HEK293 (cell line): Measurements from ENCODE around the gene FAM83D.

ENCODE experiments used
- CTCF ChIA-PET: fragments of 350-600 bp; formaldehyde crosslinking; extraction: SDS; loops from one replicate; lab custom pipeline; 2021; ENCODE audit warnings: antibody characterized with exemption; lab: Yijun Ruan, JAX
- POLR2A ChIA-PET: fragments of 300-600 bp; formaldehyde crosslinking; extraction: SDS; loops from one replicate; lab custom pipeline; 2020; ENCODE audit warnings: antibody characterized with exemption, inconsistent platforms; lab: Yijun Ruan, JAX
- H3K27ac ChIP-seq: fragments of 200-500 bp; sonication (Bioruptor generic); 2 replicates; pipeline ENCODE4 v1.5.1; 2014; ENCODE audit warnings: low read depth, low read length, control low read depth, inconsistent platforms; ENCODE audit errors: extremely low read depth
- H3K36me3 ChIP-seq, 2 experiments: fragments of 200-500 bp in 1 of 2; sonication (Bioruptor generic) in 1 of 2; 1 replicate in 1 of 2; 2 replicates in 1 of 2; pipeline ENCODE4 v1.5.1; 2014 to 2017; ENCODE audit warnings: inconsistent platforms in 2 of 2, low read length in 2 of 2; ENCODE audit not compliant: control insufficient read depth in 2 of 2, insufficient read depth in 1 of 2
- H3K4me1 ChIP-seq: fragments of 200-500 bp; sonication (Bioruptor generic); 2 replicates; pipeline ENCODE4 v1.5.1; 2014; ENCODE audit warnings: mild to moderate bottlenecking, low read length, inconsistent platforms; ENCODE audit not compliant: control insufficient read depth, insufficient read depth
- H3K4me3 ChIP-seq: 2 replicates; pipeline ENCODE4 v1.5.1; 2011; ENCODE audit warnings: low read depth, mild to moderate bottlenecking, control low read depth, low read length, moderate library complexity
- H3K9me3 ChIP-seq: fragments of 200-500 bp; sonication (Bioruptor generic); 2 replicates; pipeline ENCODE4 v1.5.1; 2014; ENCODE audit warnings: low read depth, low read length, inconsistent platforms; ENCODE audit not compliant: control insufficient read depth, insufficient read depth
- ELK4 ChIP-seq: IDR thresholded peaks from 2 replicates; pipeline ENCODE4 v1.6.1; 2011; ENCODE audit warnings: mild to moderate bottlenecking, low read depth, low read length, borderline replicate concordance
- HOXC10 ChIP-seq: sonication (generic); formaldehyde crosslinking; IDR thresholded peaks from 2 replicates; pipeline ENCODE4 v1.8.1; 2023; ENCODE audit warnings: mild to moderate bottlenecking, missing genetic modification reagents
- KLF10 ChIP-seq: fragments of 450-650 bp; IDR thresholded peaks from 2 replicates; pipeline ENCODE4 v1.5.1; 2018; ENCODE audit warnings: missing biosample characterization, mild to moderate bottlenecking, missing genetic modification characterization
- KLF8 ChIP-seq: fragments of 450-650 bp; formaldehyde crosslinking; IDR thresholded peaks from 2 replicates; pipeline ENCODE4 v1.5.1; 2016; ENCODE audit warnings: missing biosample characterization, missing genetic modification characterization
- SETDB1 ChIP-seq: IDR thresholded peaks from one replicate; pipeline ENCODE4 v1.6.1; 2017; ENCODE audit warnings: mild to moderate bottlenecking, low read length, moderate library complexity, mixed read lengths; ENCODE audit not compliant: insufficient read length
- TCF7L2 ChIP-seq: IDR thresholded peaks from 2 replicates; pipeline ENCODE4 v1.6.1; 2011; ENCODE audit warnings: low read depth, mild to moderate bottlenecking, inconsistent platforms, low read length, moderate library complexity, borderline replicate concordance
- TRIM28 ChIP-seq: IDR thresholded peaks from 2 replicates; pipeline ENCODE4 v1.6.1; 2011; ENCODE audit warnings: low read length, control low read depth, borderline replicate concordance
- ZBTB21 ChIP-seq: fragments of 450-650 bp; formaldehyde crosslinking; IDR thresholded peaks from 2 replicates; pipeline ENCODE4 v1.5.1; 2017; ENCODE audit warnings: missing biosample characterization, missing genetic modification characterization
- ZFHX2 ChIP-seq: fragments of 450-650 bp; formaldehyde crosslinking; conservative IDR thresholded peaks from 2 replicates; pipeline ENCODE4 v1.5.1; 2016; ENCODE audit warnings: missing biosample characterization, missing genetic modification characterization
- ZFP41 ChIP-seq: fragments of 450-650 bp; formaldehyde crosslinking; IDR thresholded peaks from 2 replicates; pipeline ENCODE4 v1.5.1; 2016; ENCODE audit warnings: missing biosample characterization, missing genetic modification characterization, borderline replicate concordance
- ZFP69B ChIP-seq: fragments of 450-650 bp; formaldehyde crosslinking; IDR thresholded peaks from 2 replicates; pipeline ENCODE4 v1.5.1; 2016; ENCODE audit warnings: missing biosample characterization, missing genetic modification characterization
- ZNF138 ChIP-seq: fragments of 450-650 bp; formaldehyde crosslinking; IDR thresholded peaks from 2 replicates; pipeline ENCODE4 v1.5.1; 2016; ENCODE audit warnings: missing biosample characterization, missing genetic modification characterization, borderline replicate concordance
- ZNF169 ChIP-seq: fragments of 450-650 bp; formaldehyde crosslinking; IDR thresholded peaks from 2 replicates; pipeline ENCODE4 v1.5.1; 2016; ENCODE audit warnings: missing biosample characterization, missing genetic modification characterization
- ZNF221 ChIP-seq: fragments of 450-650 bp; formaldehyde crosslinking; IDR thresholded peaks from 2 replicates; pipeline ENCODE4 v1.5.1; 2017; ENCODE audit warnings: missing biosample characterization, missing genetic modification characterization, borderline replicate concordance
- ZNF223 ChIP-seq: fragments of 450-650 bp; formaldehyde crosslinking; IDR thresholded peaks from 2 replicates; pipeline ENCODE4 v1.5.1; 2016; ENCODE audit warnings: missing biosample characterization, missing genetic modification characterization
- ZNF239 ChIP-seq: fragments of 450-650 bp; formaldehyde crosslinking; IDR thresholded peaks from 2 replicates; pipeline ENCODE4 v1.5.1; 2016; ENCODE audit warnings: missing biosample characterization, missing genetic modification characterization
- ZNF26 ChIP-seq: fragments of 450-650 bp; formaldehyde crosslinking; IDR thresholded peaks from 2 replicates; pipeline ENCODE4 v1.5.1; 2016; ENCODE audit warnings: missing biosample characterization, missing genetic modification characterization
- ZNF292 ChIP-seq: fragments of 450-650 bp; formaldehyde crosslinking; IDR thresholded peaks from 2 replicates; pipeline ENCODE4 v1.5.1; 2016; ENCODE audit warnings: low read depth, missing biosample characterization, missing genetic modification characterization, borderline replicate concordance
- ZNF324 ChIP-seq: fragments of 450-650 bp; formaldehyde crosslinking; IDR thresholded peaks from 2 replicates; pipeline ENCODE4 v1.5.1; 2016; ENCODE audit warnings: missing biosample characterization, missing genetic modification characterization
- ZNF37A ChIP-seq: fragments of 450-650 bp; IDR thresholded peaks from 2 replicates; pipeline ENCODE4 v1.5.1; 2018; ENCODE audit warnings: missing biosample characterization, missing genetic modification characterization
- ZNF426 ChIP-seq: fragments of 450-650 bp; formaldehyde crosslinking; IDR thresholded peaks from 2 replicates; pipeline ENCODE4 v1.5.1; 2017; ENCODE audit warnings: missing biosample characterization, missing genetic modification characterization, mild to moderate bottlenecking, inconsistent platforms, moderate library complexity
- ZNF433 ChIP-seq: fragments of 450-650 bp; formaldehyde crosslinking; IDR thresholded peaks from 2 replicates; pipeline ENCODE4 v1.5.1; 2016; ENCODE audit warnings: missing biosample characterization, missing genetic modification characterization, low read depth
- ZNF530 ChIP-seq: fragments of 450-650 bp; formaldehyde crosslinking; IDR thresholded peaks from 2 replicates; pipeline ENCODE4 v1.5.1; 2016; ENCODE audit warnings: low read depth, missing biosample characterization, missing genetic modification characterization
- ZNF658 ChIP-seq: fragments of 450-650 bp; formaldehyde crosslinking; IDR thresholded peaks from 2 replicates; pipeline ENCODE4; 2016; ENCODE audit warnings: missing biosample characterization, missing genetic modification characterization
- ZNF701 ChIP-seq: fragments of 450-650 bp; formaldehyde crosslinking; IDR thresholded peaks from 2 replicates; pipeline ENCODE4 v1.5.1; 2016; ENCODE audit warnings: missing biosample characterization, missing genetic modification characterization
- TF ChIP-seq, protein P1 (sequence below): fragments of 450-650 bp; formaldehyde crosslinking; IDR thresholded peaks from 2 replicates; pipeline ENCODE4 v1.5.1; 2016; ENCODE audit warnings: missing biosample characterization, missing genetic modification characterization
- TF ChIP-seq, protein P2 (sequence below): fragments of 450-650 bp; formaldehyde crosslinking; IDR thresholded peaks from 2 replicates; pipeline ENCODE4 v1.5.1; 2016; ENCODE audit warnings: missing biosample characterization, missing genetic modification characterization
- TF ChIP-seq, protein P3 (sequence below): fragments of 450-650 bp; formaldehyde crosslinking; IDR thresholded peaks from 2 replicates; pipeline ENCODE4 v1.5.1; 2016; ENCODE audit warnings: missing biosample characterization, missing genetic modification characterization
- TF ChIP-seq, protein P4 (sequence below): fragments of 450-650 bp; formaldehyde crosslinking; IDR thresholded peaks from 2 replicates; pipeline ENCODE4 v1.5.1; 2016; ENCODE audit warnings: missing biosample characterization, missing genetic modification characterization, low read depth

The FAM83D gene

GRCh38 chr20:38926142-38926933 lies at the start of gene FAM83D (continued):
- no peak for TF ChIP-seq ZFP41 (tag by site-specific recombination)
- no peak for TF ChIP-seq ZNF530 (tag by site-specific recombination)
- no peak for TF ChIP-seq ZNF223 (tag by site-specific recombination)
- TF ChIP-seq SETDB1, result peak; percentile 63
- TF ChIP-seq ZNF658 (tag by site-specific recombination), result no peak
- no peak for TF ChIP-seq TCF7L2
- no peak for TF ChIP-seq TRIM28
- no peak for TF ChIP-seq ELK4
- TF ChIP-seq ZNF426 (tag by site-specific recombination), result no peak
- TF ChIP-seq, protein P1, sequence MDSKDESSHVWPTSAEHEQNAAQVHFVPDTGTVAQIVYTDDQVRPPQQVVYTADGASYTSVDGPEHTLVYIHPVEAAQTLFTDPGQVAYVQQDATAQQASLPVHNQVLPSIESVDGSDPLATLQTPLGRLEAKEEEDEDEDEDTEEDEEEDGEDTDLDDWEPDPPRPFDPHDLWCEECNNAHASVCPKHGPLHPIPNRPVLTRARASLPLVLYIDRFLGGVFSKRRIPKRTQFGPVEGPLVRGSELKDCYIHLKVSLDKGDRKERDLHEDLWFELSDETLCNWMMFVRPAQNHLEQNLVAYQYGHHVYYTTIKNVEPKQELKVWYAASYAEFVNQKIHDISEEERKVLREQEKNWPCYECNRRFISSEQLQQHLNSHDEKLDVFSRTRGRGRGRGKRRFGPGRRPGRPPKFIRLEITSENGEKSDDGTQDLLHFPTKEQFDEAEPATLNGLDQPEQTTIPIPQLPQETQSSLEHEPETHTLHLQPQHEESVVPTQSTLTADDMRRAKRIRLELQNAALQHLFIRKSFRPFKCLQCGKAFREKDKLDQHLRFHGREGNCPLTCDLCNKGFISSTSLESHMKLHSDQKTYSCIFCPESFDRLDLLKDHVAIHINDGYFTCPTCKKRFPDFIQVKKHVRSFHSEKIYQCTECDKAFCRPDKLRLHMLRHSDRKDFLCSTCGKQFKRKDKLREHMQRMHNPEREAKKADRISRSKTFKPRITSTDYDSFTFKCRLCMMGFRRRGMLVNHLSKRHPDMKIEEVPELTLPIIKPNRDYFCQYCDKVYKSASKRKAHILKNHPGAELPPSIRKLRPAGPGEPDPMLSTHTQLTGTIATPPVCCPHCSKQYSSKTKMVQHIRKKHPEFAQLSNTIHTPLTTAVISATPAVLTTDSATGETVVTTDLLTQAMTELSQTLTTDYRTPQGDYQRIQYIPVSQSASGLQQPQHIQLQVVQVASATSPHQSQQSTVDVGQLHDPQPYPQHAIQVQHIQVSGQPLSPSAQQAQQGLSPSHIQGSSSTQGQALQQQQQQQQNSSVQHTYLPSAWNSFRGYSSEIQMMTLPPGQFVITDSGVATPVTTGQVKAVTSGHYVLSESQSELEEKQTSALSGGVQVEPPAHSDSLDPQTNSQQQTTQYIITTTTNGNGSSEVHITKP (tag by site-specific recombination), result no peak
- TF ChIP-seq ZNF26 (tag by site-specific recombination), result no peak
- TF ChIP-seq, protein P2, sequence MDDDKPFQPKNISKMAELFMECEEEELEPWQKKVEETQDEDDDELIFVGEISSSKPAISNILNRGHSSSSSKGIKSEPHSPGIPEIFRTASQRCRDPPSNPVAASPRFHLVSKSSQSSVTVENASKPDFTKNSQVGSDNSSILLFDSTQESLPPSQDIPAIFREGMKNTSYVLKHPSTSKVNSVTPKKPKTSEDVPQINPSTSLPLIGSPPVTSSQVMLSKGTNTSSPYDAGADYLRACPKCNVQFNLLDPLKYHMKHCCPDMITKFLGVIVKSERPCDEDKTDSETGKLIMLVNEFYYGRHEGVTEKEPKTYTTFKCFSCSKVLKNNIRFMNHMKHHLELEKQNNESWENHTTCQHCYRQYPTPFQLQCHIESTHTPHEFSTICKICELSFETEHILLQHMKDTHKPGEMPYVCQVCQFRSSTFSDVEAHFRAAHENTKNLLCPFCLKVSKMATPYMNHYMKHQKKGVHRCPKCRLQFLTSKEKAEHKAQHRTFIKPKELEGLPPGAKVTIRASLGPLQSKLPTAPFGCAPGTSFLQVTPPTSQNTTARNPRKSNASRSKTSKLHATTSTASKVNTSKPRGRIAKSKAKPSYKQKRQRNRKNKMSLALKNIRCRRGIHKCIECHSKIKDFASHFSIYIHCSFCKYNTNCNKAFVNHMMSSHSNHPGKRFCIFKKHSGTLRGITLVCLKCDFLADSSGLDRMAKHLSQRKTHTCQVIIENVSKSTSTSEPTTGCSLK (tag by site-specific recombination), result no peak
- TF ChIP-seq ZNF433 (tag by site-specific recombination), result no peak
- TF ChIP-seq, protein P3, sequence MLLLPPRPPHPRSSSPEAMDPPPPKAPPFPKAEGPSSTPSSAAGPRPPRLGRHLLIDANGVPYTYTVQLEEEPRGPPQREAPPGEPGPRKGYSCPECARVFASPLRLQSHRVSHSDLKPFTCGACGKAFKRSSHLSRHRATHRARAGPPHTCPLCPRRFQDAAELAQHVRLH, result no peak
- TF ChIP-seq HOXC10, result no peak
- peak; percentile 62; the same call in 1 of the 2 replicates for TF ChIP-seq ZNF324 (tag by site-specific recombination)
- peak; percentile 99 for TF ChIP-seq KLF10 (tag by site-specific recombination)
- TF ChIP-seq ZNF169, result no peak

DNA sequence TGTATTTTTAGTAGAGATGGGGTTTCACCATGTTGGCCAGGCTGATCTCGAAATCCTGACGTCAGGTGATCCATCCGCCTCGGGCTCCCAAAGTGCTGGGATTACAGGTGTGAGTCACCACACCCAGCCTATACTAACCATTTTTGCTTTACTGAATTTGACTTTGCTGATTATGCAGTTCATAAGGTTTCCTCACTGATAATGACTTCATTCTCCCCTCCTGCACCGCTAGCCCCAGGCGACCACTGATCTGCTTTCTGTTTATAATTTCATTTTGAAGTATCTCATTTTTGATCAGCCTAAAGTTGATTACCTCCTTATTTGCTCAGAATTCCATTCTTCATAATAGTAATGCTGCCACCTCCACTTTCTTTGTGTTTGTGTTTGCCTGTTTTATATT lies 48.7 kb upstream of the FAM83D start:
- POLR2A ChIA-PET, result no interaction called here
- CTCF ChIA-PET, result no interaction called here
- Histone ChIP-seq H3K4me1 (no peaks in the 10 kb centered on the region), H3K36me3 (no peaks in the 10 kb centered on the region), H3K27ac (no peak overlapping the region), H3K9me3 (no peaks in the 10 kb centered on the region), H3K4me3 (no peak overlapping the region)
- TF ChIP-seq ZBTB21 (no peak), ZNF239 (tag by site-specific recombination) (no peak), ZNF292 (tag by site-specific recombination) (no peak), ZNF701 (tag by site-specific recombination) (no peak), KLF8 (no peak), ZNF138 (tag by site-specific recombination) (no peak), ZNF37A (tag by site-specific recombination) (no peak), ZFHX2 (tag by site-specific recombination) (no peak), ZFP69B (tag by site-specific recombination) (no peak), ZNF221 (no peak)
- TF ChIP-seq, protein P4, sequence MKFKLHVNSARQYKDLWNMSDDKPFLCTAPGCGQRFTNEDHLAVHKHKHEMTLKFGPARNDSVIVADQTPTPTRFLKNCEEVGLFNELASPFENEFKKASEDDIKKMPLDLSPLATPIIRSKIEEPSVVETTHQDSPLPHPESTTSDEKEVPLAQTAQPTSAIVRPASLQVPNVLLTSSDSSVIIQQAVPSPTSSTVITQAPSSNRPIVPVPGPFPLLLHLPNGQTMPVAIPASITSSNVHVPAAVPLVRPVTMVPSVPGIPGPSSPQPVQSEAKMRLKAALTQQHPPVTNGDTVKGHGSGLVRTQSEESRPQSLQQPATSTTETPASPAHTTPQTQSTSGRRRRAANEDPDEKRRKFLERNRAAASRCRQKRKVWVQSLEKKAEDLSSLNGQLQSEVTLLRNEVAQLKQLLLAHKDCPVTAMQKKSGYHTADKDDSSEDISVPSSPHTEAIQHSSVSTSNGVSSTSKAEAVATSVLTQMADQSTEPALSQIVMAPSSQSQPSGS (tag by site-specific recombination), result no peak
